CD14-positive monocyte (primary cell): ENCODE measurements around the gene FAM114A2. TPM values are rescaled to one million over a fixed set of nuclear protein-coding genes. Genes with fewer than 3 reads are reported as not detected.

Experiments used
- DNase-seq, 3 donors: peaks; one replicate each; pipeline ENCODE4 v3.0.0-alpha.2; 2011 to 2022
- H2AFZ ChIP-seq: 2 replicates; pipeline ENCODE4 v1.6.0; 2012; ENCODE audit warnings: mild to moderate bottlenecking, low read depth, low read length, inconsistent platforms; ENCODE audit not compliant: insufficient read depth, poor library complexity, severe bottlenecking
- H3K27ac ChIP-seq, 2 donors: 1 replicate in 1 of 2; 2 replicates in 1 of 2; pipeline ENCODE4 v1.5.1; 2012 to 2013; ENCODE audit warnings: low read length in 2 of 2, control low read depth in 1 of 2, inconsistent platforms in 1 of 2, low read depth in 1 of 2, mild to moderate bottlenecking in 1 of 2
- H3K27me3 ChIP-seq, 2 donors: one replicate each; pipeline versions ENCODE4 v1.6.0 to v1.6.1; 2011 to 2013; ENCODE audit warnings: low read length in 2 of 2; ENCODE audit not compliant: control insufficient read depth in 2 of 2, insufficient read depth in 2 of 2
- H3K36me3 ChIP-seq, 2 donors: replicated peaks in 1 of 2; 1 replicate in 1 of 2; 2 replicates in 1 of 2; pipeline versions ENCODE4 v1.5.1 to v1.6.1; 2012 to 2013; ENCODE audit warnings: low read length in 2 of 2, control low read depth in 1 of 2, inconsistent platforms in 1 of 2, mild to moderate bottlenecking in 1 of 2; ENCODE audit not compliant: insufficient read depth in 2 of 2, control insufficient read depth in 1 of 2
- H3K4me1 ChIP-seq, 2 donors: 1 replicate in 1 of 2; 2 replicates in 1 of 2; pipeline versions ENCODE4 v1.5.1 to v1.6.1; 2012 to 2013; ENCODE audit warnings: low read length in 2 of 2, control low read depth in 1 of 2, inconsistent platforms in 1 of 2, mild to moderate bottlenecking in 1 of 2, moderate library complexity in 1 of 2; ENCODE audit not compliant: insufficient read depth in 2 of 2, control insufficient read depth in 1 of 2
- H3K4me2 ChIP-seq: replicated peaks from 2 replicates; pipeline ENCODE3; 2012; ENCODE audit warnings: low read length, moderate library complexity, mild to moderate bottlenecking; ENCODE audit not compliant: poor library complexity, severe bottlenecking; ENCODE audit errors: extremely low read depth
- H3K4me3 ChIP-seq, 3 experiments: fragments of 200-600 bp in 1 of 3; sonication (generic) in 1 of 3; replicated peaks in 1 of 3; 1 replicate in 2 of 3; 2 replicates in 1 of 3; pipeline ENCODE4 v1.5.1; 2011 to 2013; ENCODE audit warnings: low read length in 3 of 3, mild to moderate bottlenecking in 3 of 3, control low read depth in 2 of 3, low read depth in 2 of 3, inconsistent platforms in 1 of 3, moderate library complexity in 1 of 3
- H3K79me2 ChIP-seq: 2 replicates; pipeline ENCODE4 v1.6.0; 2012; ENCODE audit warnings: mild to moderate bottlenecking, control low read depth, inconsistent platforms, low read length, moderate library complexity; ENCODE audit not compliant: insufficient read depth
- H3K9ac ChIP-seq: 2 replicates; pipeline ENCODE4 v1.6.0; 2017; ENCODE audit warnings: low read length, mild to moderate bottlenecking; ENCODE audit not compliant: insufficient read depth, poor library complexity, severe bottlenecking
- H3K9me3 ChIP-seq, 2 donors: replicated peaks in 1 of 2; 1 replicate in 1 of 2; 2 replicates in 1 of 2; pipeline versions ENCODE4 v1.5.1 to v1.6.1; 2012 to 2013; ENCODE audit warnings: low read length in 2 of 2, control low read depth in 1 of 2; ENCODE audit not compliant: control insufficient read depth in 1 of 2, insufficient read depth in 1 of 2
- H4K20me1 ChIP-seq: 2 replicates; pipeline ENCODE4 v1.6.0; 2012; ENCODE audit warnings: mild to moderate bottlenecking, low read length, control low read depth, moderate library complexity; ENCODE audit not compliant: insufficient read depth
- H3K27ac Mint-ChIP-seq, 7 donors: one replicate each; pipeline ENCODE4 v1.8.0; 2020; ENCODE audit warnings: mild to moderate bottlenecking in 7 of 7, mixed read lengths in 7 of 7, moderate library complexity in 6 of 7, inconsistent platforms in 2 of 7
- H3K27me3 Mint-ChIP-seq, 3 donors: one replicate each; pipeline ENCODE4 v1.8.0; 2021 to 2022; ENCODE audit warnings: low read depth in 3 of 3, mild to moderate bottlenecking in 3 of 3, mixed read lengths in 3 of 3, moderate library complexity in 3 of 3, inconsistent platforms in 1 of 3
- H3K36me3 Mint-ChIP-seq, 2 donors: one replicate each; pipeline ENCODE4 v1.8.0; 2020; ENCODE audit warnings: mixed read lengths in 2 of 2, inconsistent platforms in 1 of 2, mild to moderate bottlenecking in 1 of 2
- H3K4me1 Mint-ChIP-seq: one replicate; pipeline ENCODE4 v1.8.0; 2020; ENCODE audit warnings: mild to moderate bottlenecking, mixed read lengths
- H3K4me3 Mint-ChIP-seq, 2 donors: one replicate each; pipeline ENCODE4 v1.8.0; 2020; ENCODE audit warnings: mild to moderate bottlenecking in 2 of 2, mixed read lengths in 2 of 2, moderate library complexity in 1 of 2
- H3K9me3 Mint-ChIP-seq, 7 donors: one replicate each; pipeline ENCODE4 v1.8.0; 2020 to 2022; ENCODE audit warnings: mixed read lengths in 7 of 7, mild to moderate bottlenecking in 6 of 7, moderate library complexity in 6 of 7, inconsistent platforms in 2 of 7
- WGBS: methylation state at CpG from one replicate; pipeline ENCODE4 v1.1.5; 2013; ENCODE audit warnings: missing lambda C conversion rate; ENCODE audit not compliant: insufficient coverage; 5-methylcytosine and 5-hydroxymethylcytosine counted together
- intact Hi-C, 2 donors: fragments of 100-400 bp; cut with micrococcal nuclease; formaldehyde crosslinking; loops; one replicate each; pipeline versions ENCODE4 v1.15.0 to v1.15.1; 2023
- polyA plus RNA-seq, 3 donors: library from polyadenylated mRNA; depleted of rRNA in 1 of 3; unstranded in 2 of 3; stranded (reverse) in 1 of 3; fragments of 300-500 nt in 2 of 3; fragments of >200 nt in 1 of 3; fragmentation: Illumina TruSeq in 2 of 3; gene quantifications; 1 replicate in 2 of 3; 2 replicates in 1 of 3; pipeline ENCODE4 v1.2.3, GENCODE V29; 2012 to 2021
- TF ChIP-seq, protein P1 (sequence below): fragments of 200-600 bp; IDR thresholded peaks from one replicate; pipeline ENCODE4 v1.8.0; 2022; ENCODE audit warnings: antibody characterized with exemption, mild to moderate bottlenecking

Gene FAM114A2
- polyA plus RNA-seq, 3 donors = 6.7 to 18.4 (median 15.6) TPM

GRCh38 chr5:154039458-154039829, 734 bp upstream of the FAM114A2 start:
- Histone ChIP-seq H3K9me3 (no peaks in the 10 kb centered on the region), H3K36me3 (no peaks in the 10 kb centered on the region), H3K4me1 (peaks cover 26 to 37% of the 10 kb centered on the region in 2 donors), H2AFZ (peak overlapping the region; percentile 95), H3K9ac (peak overlapping the region; percentile 80), H3K4me3 (peak overlapping the region; percentile 78 to 89 (median 80)), H3K79me2 (peaks cover 50% of the 10 kb centered on the region), H3K4me2 (peak overlapping the region; percentile 83), H4K20me1 (peaks cover 6% of the 10 kb centered on the region), H3K27ac (peak overlapping the region in 1 of 2 donors; percentile 92), H3K27me3 (no peaks in the 10 kb centered on the region)
- Mint-ChIP-seq H3K27ac (peak overlapping the region; percentile 90 to 98 (median 96)), H3K4me1 (peaks cover 39% of the 10 kb centered on the region), H3K36me3 (peaks cover 5 to 10% of the 10 kb centered on the region in 2 donors), H3K4me3 (peak overlapping the region; percentile 96 to 100), H3K27me3 (no peaks in the 10 kb centered on the region), H3K9me3 (no peaks in the 10 kb centered on the region)
- WGBS = no CpG with 5 or more reads among the region's 1 CpG
- intact Hi-C loops = no loop called here
- TF ChIP-seq, protein P1, sequence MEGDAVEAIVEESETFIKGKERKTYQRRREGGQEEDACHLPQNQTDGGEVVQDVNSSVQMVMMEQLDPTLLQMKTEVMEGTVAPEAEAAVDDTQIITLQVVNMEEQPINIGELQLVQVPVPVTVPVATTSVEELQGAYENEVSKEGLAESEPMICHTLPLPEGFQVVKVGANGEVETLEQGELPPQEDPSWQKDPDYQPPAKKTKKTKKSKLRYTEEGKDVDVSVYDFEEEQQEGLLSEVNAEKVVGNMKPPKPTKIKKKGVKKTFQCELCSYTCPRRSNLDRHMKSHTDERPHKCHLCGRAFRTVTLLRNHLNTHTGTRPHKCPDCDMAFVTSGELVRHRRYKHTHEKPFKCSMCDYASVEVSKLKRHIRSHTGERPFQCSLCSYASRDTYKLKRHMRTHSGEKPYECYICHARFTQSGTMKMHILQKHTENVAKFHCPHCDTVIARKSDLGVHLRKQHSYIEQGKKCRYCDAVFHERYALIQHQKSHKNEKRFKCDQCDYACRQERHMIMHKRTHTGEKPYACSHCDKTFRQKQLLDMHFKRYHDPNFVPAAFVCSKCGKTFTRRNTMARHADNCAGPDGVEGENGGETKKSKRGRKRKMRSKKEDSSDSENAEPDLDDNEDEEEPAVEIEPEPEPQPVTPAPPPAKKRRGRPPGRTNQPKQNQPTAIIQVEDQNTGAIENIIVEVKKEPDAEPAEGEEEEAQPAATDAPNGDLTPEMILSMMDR = no peak
- DNase-seq = no peak

DNA sequence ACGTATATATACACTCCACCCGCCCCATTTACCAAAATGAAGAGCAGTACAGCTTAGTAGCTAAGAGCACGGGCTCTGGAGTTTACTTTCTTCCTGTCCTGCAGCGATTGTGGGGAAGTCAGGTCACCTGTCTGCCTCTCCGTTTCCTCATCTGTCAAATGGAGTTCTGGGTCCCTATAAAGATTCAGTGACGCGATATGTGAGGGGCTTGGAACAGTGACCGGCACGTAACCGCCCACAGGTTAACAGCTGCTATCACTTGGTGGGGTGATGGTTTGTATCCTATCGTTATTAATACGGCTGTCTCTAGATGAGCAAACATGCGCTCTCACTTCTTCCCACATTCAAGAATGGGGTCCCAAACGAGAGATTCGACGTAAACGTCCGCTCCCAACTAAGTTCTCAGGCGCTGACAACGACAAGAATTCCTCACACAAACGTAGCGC, 426 bp downstream of the FAM114A2 start:
- Mint-ChIP-seq H3K27ac (peak overlapping the region; percentile 90 to 98 (median 96)), H3K4me1 (peaks cover 40% of the 10 kb centered on the region), H3K4me3 (peak overlapping the region; percentile 96 to 100), H3K9me3 (no peaks in the 10 kb centered on the region), H3K27me3 (no peaks in the 10 kb centered on the region), H3K36me3 (peaks cover 5 to 17% of the 10 kb centered on the region in 2 donors)
- peak overlapping the region; percentile 78 to 89 (median 80) for H3K4me3 ChIP-seq
- H3K27ac ChIP-seq = peak overlapping the region; percentile 67 to 92
- no peaks in the 10 kb centered on the region for H3K27me3 ChIP-seq
- H3K9me3 ChIP-seq = no peaks in the 10 kb centered on the region
- intact Hi-C loops = no loop called here
- H3K4me2 ChIP-seq = peak overlapping the region; percentile 83
- peak overlapping the region; percentile 80 for H3K9ac ChIP-seq
- no peaks in the 10 kb centered on the region for H4K20me1 ChIP-seq
- H3K36me3 ChIP-seq = peaks cover 0 to 3% of the 10 kb centered on the region in 2 donors
- peaks cover 44% of the 10 kb centered on the region for H3K79me2 ChIP-seq
- TF ChIP-seq, protein P1 = no peak
- H3K4me1 ChIP-seq = peaks cover 26 to 37% of the 10 kb centered on the region in 2 donors
- DNase-seq = peak; percentile 15 to 44 (median 25)
- WGBS = under 1% methylated on average over 16 of the region's 22 CpGs
- peak overlapping the region; percentile 95 for H2AFZ ChIP-seq
